GM12874 (cell line): ENCODE measurements around the gene TTLL7.

Experiments used
- TF ChIP-seq, protein P1 (sequence below): IDR thresholded peaks from 2 replicates; pipeline ENCODE4 v1.5.1; 2011; ENCODE audit warnings: low read depth, mild to moderate bottlenecking, control low read depth, low read length, moderate library complexity; ENCODE audit not compliant: insufficient read depth

Gene TTLL7

DNA sequence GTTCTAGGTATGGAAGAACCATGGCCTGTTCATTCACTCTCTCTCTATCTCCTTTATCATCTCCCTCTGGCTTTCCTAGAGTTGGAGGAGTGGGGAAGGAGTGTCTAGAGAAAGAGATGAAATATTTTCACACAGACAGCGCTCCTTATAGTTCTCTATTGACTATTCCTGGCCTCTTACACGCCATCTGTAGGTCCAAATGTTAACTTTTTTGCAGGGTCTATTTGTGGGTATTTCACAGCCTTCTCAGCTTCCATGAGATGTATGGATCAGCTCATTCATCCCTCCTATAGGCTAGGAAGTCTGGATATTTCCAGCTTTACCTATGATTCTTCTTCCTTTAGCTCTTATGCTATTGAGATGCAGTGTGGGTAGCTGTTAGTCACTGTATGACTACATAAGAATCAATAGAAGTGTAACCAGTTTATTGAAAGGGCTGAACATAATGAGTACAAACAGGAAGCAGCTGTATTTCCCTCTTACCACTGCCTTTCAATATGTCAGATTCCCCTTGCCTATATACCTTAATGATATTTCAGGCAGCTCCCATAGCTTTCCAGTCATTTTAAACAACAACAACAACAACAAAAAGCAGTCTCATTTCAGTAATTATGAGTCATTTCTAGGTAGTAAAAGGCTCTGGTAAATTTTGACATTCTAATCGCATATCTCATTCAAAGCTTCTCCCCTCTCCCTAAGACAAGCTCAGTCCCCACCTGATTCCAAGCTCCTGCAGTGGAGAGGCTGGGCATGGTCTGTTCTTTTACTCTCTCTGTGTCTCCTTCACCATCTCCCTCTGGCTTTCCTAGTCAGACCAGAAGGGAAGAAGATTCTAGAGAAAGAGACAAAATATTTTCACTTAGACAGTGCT, 149.5 kb downstream of the TTLL7 start:
- TF ChIP-seq, protein P1, sequence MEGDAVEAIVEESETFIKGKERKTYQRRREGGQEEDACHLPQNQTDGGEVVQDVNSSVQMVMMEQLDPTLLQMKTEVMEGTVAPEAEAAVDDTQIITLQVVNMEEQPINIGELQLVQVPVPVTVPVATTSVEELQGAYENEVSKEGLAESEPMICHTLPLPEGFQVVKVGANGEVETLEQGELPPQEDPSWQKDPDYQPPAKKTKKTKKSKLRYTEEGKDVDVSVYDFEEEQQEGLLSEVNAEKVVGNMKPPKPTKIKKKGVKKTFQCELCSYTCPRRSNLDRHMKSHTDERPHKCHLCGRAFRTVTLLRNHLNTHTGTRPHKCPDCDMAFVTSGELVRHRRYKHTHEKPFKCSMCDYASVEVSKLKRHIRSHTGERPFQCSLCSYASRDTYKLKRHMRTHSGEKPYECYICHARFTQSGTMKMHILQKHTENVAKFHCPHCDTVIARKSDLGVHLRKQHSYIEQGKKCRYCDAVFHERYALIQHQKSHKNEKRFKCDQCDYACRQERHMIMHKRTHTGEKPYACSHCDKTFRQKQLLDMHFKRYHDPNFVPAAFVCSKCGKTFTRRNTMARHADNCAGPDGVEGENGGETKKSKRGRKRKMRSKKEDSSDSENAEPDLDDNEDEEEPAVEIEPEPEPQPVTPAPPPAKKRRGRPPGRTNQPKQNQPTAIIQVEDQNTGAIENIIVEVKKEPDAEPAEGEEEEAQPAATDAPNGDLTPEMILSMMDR: no peak

DNA sequence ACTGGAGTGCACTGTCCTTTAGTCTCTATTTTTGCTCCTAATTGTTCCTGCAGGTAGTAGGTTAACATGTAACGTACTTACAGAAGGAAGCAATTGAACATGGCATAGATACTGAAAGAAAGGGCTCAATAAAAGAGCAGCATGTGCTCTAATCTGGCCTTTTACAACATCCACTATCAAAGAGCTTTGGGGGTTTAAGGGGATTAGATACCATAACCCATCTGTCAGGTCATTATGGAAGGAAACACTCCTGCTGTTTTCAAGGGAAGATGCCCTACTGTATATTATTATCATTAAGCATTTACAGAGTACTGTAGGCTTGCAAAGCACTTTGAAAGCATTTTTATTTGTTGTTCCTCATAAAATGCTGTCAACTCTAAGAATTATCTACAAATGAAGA, 152.8 kb downstream of the TTLL7 start:
- TF ChIP-seq, protein P1: no peak

DNA sequence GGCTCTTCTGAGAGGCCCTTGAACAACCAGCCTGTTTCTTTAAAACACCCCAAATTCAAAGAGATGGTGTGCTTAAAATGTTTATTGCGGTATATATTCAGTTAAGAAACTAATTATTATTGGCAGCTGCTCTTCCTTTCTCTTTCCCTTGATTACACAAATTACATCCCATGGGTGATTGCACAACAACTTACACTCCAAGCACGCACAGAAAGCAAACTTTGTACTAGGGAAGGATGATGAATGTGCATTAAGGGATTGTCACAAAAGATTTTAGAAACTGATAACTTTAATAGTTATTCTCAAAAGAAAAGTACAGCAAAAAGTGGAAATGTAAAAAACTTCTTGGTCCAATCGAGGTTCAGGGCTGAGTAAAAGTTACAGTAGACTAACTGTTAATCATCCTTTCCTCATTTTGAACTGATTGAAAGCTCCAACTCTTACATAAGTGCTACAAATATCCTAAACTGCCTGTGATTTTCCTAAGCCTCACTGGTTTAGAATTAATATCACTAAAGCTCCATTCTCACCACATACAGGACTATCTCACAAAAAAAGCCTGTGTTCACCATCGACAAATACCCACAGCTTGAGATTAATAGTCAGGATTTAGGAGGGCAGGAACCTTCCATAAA, 153.4 kb downstream of the TTLL7 start:
- TF ChIP-seq, protein P1: no peak

DNA sequence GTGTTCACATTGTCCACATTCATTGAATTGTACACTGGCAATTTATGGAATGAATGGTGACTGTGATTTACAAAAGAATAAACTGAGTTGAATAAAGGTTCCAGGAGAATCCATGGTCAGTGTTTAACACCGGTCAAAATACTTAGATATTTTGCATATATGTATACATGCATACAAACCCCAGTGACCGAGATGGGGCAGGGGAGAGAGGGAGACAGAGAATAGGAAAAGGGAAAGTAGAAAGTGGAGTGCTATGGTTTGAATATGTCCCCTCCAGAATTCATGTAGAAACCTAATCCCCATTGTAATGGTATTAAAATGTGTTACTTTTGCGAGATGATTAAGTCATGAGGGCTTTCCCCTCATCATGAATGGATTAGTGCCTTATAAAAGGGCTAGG, 154.4 kb downstream of the TTLL7 start:
- TF ChIP-seq, protein P1: no peak

DNA sequence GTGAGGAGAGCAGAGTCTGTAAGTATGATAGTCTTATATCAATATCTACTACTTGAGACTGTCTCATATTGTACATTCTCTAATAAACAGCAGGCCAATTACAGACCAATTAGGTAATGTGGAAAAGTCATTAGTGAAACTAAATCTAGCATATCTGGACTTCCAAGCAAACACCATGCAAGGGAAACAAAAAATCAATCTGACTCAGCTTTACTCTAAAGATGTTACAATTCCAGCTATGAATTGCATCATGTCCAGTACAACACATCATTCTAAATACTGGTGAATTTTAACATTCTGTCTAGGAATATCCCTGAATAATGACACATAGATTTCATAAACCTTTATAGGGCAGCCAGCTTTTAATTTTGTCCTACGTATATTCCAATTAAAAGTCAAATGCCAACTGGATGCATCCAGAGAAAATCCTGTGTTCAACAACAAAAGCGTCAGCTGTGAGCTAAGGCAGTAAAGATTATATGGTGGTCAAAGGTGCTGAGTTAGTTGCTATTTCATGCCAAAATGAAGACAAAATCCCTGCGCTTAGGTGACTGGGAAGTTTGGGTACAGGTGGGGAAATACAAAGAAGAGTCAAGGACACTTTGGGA, 159.3 kb downstream of the TTLL7 start:
- TF ChIP-seq, protein P1: no peak

DNA sequence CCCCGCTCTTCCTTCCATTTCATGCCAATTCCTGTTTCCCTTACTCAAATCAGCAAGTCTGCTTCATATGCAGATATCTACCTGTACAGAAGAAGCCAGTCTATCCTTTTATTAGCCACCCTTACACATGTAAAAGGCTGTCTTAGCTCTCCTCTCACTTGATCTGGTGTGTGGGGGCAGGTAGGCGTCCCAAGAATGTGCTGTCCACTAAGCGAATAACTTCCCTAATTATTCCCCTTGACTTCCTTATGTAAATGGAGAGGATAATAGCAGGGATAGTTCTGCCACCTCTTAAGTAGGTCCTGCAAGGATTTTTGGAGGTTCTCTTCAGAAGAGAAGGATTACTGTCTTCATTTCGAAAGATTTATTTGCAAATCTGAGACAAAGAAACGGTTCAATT, 160.4 kb downstream of the TTLL7 start:
- TF ChIP-seq, protein P1: no peak

DNA sequence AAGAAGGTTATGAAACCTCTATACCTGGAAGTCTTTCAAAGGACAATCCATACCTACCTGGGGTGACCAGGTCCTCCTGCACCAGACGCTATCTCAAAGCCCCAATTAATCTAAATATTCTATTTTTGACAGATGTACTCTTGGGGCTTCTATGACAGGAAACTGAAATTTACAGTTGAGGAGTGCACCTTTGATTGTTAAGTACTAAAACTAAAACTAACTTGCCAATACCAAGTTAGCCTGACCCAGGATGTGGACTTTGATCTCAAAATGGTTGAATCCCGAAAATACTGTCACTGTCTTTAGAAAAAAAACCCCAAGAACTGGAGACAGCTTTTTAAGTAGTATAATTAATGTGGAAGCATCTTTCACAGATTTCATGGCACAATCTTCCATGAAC, 162.4 kb downstream of the TTLL7 start:
- TF ChIP-seq, protein P1: no peak
